ENCODE measurements around the gene STIMATE. TPM values are rescaled to one million over a fixed set of nuclear protein-coding genes. Genes with fewer than 3 reads are reported as not detected.

STIMATE gene
- total and polyA plus RNA-seq, 10 of the 15 experiments (the other 5 are each of a cell fraction or from before 2014, with no cell fraction given), result 0.24 to 24.1 (median 15.4) TPM

- no peak for TF ChIP-seq ZNF592 (IDR thresholded peaks at IDR 0.05)
- TF ChIP-seq CTCF (IDR thresholded peaks at IDR 0.05 in 2 of 3, conservative IDR thresholded peaks at IDR 0.05 in 1 of 3; ENCODE audit: control insufficient read depth in 2 of 3, extremely low read depth in 1 of 3, insufficient read depth in 1 of 3, low read depth in 3 of 3, low read length in 3 of 3), result no peak
- TF ChIP-seq SMAD1 (IDR thresholded peaks at IDR 0.05; ENCODE audit: low read depth, partially characterized antibody), result no peak
- TF ChIP-seq PBX3 (IDR thresholded peaks at IDR 0.05; ENCODE audit: insufficient replicate concordance, low read depth, low read length), result peak; percentile 29
- no peak for TF ChIP-seq CBX5 (IDR thresholded peaks at IDR 0.05; ENCODE audit: low read depth)
- no peak for TF ChIP-seq ETV6 (conservative IDR thresholded peaks at IDR 0.05 in 1 of 2, IDR thresholded peaks at IDR 0.05 in 1 of 2; ENCODE audit: borderline replicate concordance in 1 of 2, low read depth in 1 of 2)
- no peak for TF ChIP-seq ZNF207 (IDR thresholded peaks at IDR 0.05; ENCODE audit: borderline replicate concordance)
- no peak for TF ChIP-seq CEBPZ (IDR thresholded peaks at IDR 0.05; ENCODE audit: low read depth, low read length)
- no peak for TF ChIP-seq NFYB (IDR thresholded peaks at IDR 0.05; ENCODE audit: insufficient read depth, low read depth, low read length)
- no peak for TF ChIP-seq FOS (IDR thresholded peaks at IDR 0.05; ENCODE audit: borderline replicate concordance, extremely low read depth, insufficient read length)
- TF ChIP-seq EGR1 (IDR thresholded peaks at IDR 0.05; ENCODE audit: borderline replicate concordance in 1 of 2, low read depth in 2 of 2, low read length in 2 of 2), result peak in 1 of 2 experiments; percentile 45; a peak in 1 of 3 replicates
- no peak for TF ChIP-seq WRNIP1 (IDR thresholded peaks at IDR 0.05; ENCODE audit: borderline replicate concordance, low read depth, low read length)
- TF ChIP-seq HSF1 (IDR thresholded peaks at IDR 0.05; ENCODE audit: low read depth, low read length), result no peak
These were observed at the start of gene STIMATE (continued) for GRCh38 chr3:52897130-52898122.

All from GM12878 (cell line).